ENCODE measurements around the gene GLIPR1L2.

- TF ChIP-seq CTCF (conservative IDR thresholded peaks at IDR 0.05; ENCODE audit: low read depth, low read length) (no peak), EZH2 (IDR thresholded peaks at IDR 0.05; ENCODE audit: borderline replicate concordance, low read depth, low read length, poor library complexity, severe bottlenecking) (no peak)
Observed at GRCh38 chr12:75419841-75420240, 29.0 kb downstream of the GLIPR1L2 start.

All from A673 (cell line).